Type B pancreatic cell (in vitro differentiated cells): ENCODE measurements around the gene SOAT1. TPM values are rescaled to one million over a fixed set of nuclear protein-coding genes. Genes with fewer than 3 reads are reported as not detected.

Experiments
- DNase-seq: peaks from one replicate; pipeline ENCODE4 v3.0.0; 2021; ENCODE audit warnings: mixed read lengths; ENCODE audit not compliant: unreplicated experiment; ENCODE audit errors: extremely low spot score
- H3K27ac Mint-ChIP-seq: 2 replicates; pipeline ENCODE4 v1.8.0; 2021; ENCODE audit warnings: mild to moderate bottlenecking, mixed read lengths
- H3K27me3 Mint-ChIP-seq: 2 replicates; pipeline ENCODE4 v1.8.0; 2021; ENCODE audit warnings: mixed read lengths
- H3K36me3 Mint-ChIP-seq: 2 replicates; pipeline ENCODE4 v1.8.0; 2021; ENCODE audit warnings: mixed read lengths
- H3K4me1 Mint-ChIP-seq: one replicate; pipeline ENCODE4 v1.8.0; 2021; ENCODE audit warnings: mixed read lengths; ENCODE audit not compliant: unreplicated experiment
- H3K4me3 Mint-ChIP-seq: 2 replicates; pipeline ENCODE4 v1.8.0; 2021; ENCODE audit warnings: mild to moderate bottlenecking, mixed read lengths
- H3K9me3 Mint-ChIP-seq: 2 replicates; pipeline ENCODE4 v1.8.0; 2021; ENCODE audit warnings: mixed read lengths
- total RNA-seq: library from RNA; stranded (reverse); gene quantifications from 2 replicates; pipeline ENCODE4 v1.2.1, GENCODE V29; 2021; ENCODE audit warnings: low replicate concordance
- TF ChIP-seq, protein P1 (sequence below): fragments of 200-600 bp; sonication (generic); conservative IDR thresholded peaks from 2 replicates; pipeline ENCODE4 v1.5.0; 2021; ENCODE audit warnings: antibody characterized with exemption, mild to moderate bottlenecking

Gene SOAT1
- total RNA-seq, 1 donor from 2014 or later, result 43.7 TPM

DNA sequence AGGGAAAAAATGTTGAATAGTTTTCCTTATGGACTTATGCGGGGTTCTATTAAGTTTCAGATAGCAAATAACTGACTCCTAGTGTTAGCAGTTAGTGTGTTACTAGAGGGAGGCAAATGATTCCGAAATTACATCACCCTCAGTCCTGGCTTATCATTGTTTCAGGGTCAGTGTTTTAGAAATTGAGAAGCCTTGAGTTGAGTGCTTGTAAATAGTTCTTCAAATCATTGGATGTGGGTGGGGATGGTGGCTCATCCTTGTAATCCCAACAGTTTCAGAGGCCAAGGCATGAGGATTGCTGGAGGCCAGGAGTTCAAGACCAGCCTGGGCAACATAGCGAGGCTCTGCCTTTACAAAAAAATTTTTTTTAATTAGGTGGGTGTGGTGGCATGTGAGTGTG, 21.3 kb downstream of the SOAT1 start:
- Mint-ChIP-seq H3K27ac (no peak overlapping the region), H3K4me1 (no peaks in the 10 kb centered on the region), H3K36me3 (peaks cover 32% of the 10 kb centered on the region), H3K4me3 (no peak overlapping the region), H3K9me3 (no peaks in the 10 kb centered on the region), H3K27me3 (no peaks in the 10 kb centered on the region)
- TF ChIP-seq, protein P1, sequence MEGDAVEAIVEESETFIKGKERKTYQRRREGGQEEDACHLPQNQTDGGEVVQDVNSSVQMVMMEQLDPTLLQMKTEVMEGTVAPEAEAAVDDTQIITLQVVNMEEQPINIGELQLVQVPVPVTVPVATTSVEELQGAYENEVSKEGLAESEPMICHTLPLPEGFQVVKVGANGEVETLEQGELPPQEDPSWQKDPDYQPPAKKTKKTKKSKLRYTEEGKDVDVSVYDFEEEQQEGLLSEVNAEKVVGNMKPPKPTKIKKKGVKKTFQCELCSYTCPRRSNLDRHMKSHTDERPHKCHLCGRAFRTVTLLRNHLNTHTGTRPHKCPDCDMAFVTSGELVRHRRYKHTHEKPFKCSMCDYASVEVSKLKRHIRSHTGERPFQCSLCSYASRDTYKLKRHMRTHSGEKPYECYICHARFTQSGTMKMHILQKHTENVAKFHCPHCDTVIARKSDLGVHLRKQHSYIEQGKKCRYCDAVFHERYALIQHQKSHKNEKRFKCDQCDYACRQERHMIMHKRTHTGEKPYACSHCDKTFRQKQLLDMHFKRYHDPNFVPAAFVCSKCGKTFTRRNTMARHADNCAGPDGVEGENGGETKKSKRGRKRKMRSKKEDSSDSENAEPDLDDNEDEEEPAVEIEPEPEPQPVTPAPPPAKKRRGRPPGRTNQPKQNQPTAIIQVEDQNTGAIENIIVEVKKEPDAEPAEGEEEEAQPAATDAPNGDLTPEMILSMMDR, result no peak
- no peak for DNase-seq

DNA sequence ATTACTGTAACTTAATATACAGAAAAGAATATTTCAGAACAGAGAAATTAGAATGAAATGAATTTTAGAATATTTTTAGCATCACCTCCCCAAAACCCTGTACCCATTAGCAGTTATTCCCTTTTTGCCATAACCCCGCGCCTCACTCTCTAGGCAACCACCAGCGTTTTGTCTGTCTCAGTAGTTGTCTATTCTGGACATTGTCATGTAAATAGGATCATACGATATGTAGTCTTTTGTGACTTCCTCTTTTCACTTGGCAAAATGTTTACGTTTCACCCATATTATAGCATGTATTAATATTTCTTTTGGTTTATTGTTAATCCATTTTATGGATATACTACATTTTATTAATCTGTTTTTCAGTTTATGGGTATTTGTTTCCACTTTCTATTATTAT, 24.9 kb downstream of the SOAT1 start:
- TF ChIP-seq, protein P1, result no peak
- H3K4me3 Mint-ChIP-seq, result no peak overlapping the region
- no peak for DNase-seq
- H3K27me3 Mint-ChIP-seq, result no peaks in the 10 kb centered on the region
- no peaks in the 10 kb centered on the region for H3K9me3 Mint-ChIP-seq
- peaks cover 29% of the 10 kb centered on the region for H3K36me3 Mint-ChIP-seq
- peaks cover 5% of the 10 kb centered on the region for H3K4me1 Mint-ChIP-seq
- no peak overlapping the region for H3K27ac Mint-ChIP-seq

DNA sequence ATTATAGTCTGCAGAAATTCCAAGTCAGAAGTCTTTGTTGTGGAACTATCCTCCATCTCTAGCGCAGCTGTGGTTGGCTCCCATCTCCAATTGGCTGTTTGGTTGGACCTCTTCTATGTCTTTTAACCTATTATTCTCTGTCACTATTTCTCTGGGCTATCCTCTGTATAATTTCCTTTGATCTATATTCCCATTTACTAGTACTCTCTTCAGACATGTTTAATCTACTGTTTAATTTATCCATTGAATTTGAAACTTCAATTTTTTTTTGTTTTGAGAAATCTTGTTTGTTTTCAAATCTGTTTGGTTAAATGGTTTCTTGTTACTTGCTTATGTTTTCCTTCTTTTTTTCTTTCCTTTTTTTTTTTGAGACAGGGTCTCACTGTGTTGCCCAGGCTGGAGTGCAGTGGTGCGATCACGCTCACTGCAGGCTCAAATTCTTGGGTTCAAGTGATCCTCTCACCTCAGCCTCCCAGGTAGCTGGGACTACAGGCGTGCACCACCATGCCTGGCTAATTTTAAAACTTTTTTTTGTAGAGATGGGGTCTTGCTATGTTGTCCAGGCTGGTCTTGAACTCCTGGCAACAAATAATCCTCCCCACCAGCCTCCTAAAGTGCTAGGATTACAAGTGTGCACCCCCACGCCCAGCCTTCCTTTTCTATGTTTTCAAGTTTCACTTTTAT, 28.1 kb downstream of the SOAT1 start:
- no peaks in the 10 kb centered on the region for H3K27me3 Mint-ChIP-seq
- H3K36me3 Mint-ChIP-seq, result peaks cover 36% of the 10 kb centered on the region
- H3K27ac Mint-ChIP-seq, result no peak overlapping the region
- TF ChIP-seq, protein P1, result no peak
- H3K4me1 Mint-ChIP-seq, result peaks cover 5% of the 10 kb centered on the region
- DNase-seq, result no peak
- H3K9me3 Mint-ChIP-seq, result no peaks in the 10 kb centered on the region
- no peak overlapping the region for H3K4me3 Mint-ChIP-seq

DNA sequence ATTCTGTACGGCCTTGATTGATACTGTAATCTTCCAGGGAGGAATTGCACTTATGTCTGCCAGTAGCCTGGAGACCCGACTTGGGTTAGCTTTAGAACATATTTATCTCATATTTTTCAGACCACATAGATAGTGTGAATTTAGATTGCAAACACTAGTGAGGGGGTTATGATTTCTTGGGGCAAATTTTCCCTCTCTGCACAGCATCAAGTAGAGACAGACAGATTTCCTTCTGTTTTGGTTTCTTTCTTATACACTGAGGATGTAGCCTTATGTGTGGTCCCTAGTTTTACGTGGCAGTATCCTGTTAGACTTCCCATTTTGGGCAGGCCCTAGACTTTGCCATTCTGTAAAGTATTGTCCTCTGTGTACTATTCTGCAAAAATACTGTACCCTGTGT, 29.0 kb downstream of the SOAT1 start:
- peaks cover 5% of the 10 kb centered on the region for H3K4me1 Mint-ChIP-seq
- H3K9me3 Mint-ChIP-seq, result no peaks in the 10 kb centered on the region
- peak overlapping the region; percentile 35 for H3K27ac Mint-ChIP-seq
- peaks cover 36% of the 10 kb centered on the region for H3K36me3 Mint-ChIP-seq
- DNase-seq, result no peak
- TF ChIP-seq, protein P1, result no peak
- H3K27me3 Mint-ChIP-seq, result no peaks in the 10 kb centered on the region
- no peak overlapping the region for H3K4me3 Mint-ChIP-seq

DNA sequence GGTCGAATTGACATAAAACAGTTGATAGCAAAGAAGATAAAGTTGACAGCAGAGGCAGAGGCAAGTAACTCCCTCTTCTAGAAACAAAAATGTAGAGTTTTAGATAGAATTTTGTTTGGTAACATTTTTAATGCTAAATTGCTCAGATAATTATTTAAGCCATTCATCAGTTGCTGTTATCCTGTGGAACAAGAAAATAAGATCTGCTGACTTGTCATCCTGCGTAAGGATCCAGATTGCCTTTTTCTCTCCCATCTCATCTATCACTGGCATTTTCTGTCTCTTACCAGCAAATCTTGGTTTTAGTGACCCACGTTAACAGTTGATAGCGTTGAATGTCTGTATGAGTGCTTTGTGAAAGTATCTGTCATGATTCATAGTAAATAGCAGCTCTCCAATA, 29.8 kb downstream of the SOAT1 start:
- TF ChIP-seq, protein P1, result no peak
- Mint-ChIP-seq H3K4me3 (no peak overlapping the region), H3K27me3 (no peaks in the 10 kb centered on the region), H3K4me1 (peaks cover 5% of the 10 kb centered on the region), H3K9me3 (no peaks in the 10 kb centered on the region), H3K27ac (no peak overlapping the region), H3K36me3 (peaks cover 34% of the 10 kb centered on the region)
- no peak for DNase-seq
